GM12873 (cell line): ENCODE data around the gene RETREG1.

ENCODE experiments used
- CTCF ChIP-seq: IDR thresholded peaks from 2 replicates; pipeline ENCODE4 v1.5.1; 2012; ENCODE audit warnings: low read depth, mild to moderate bottlenecking, moderate library complexity, low read length, control low read depth; ENCODE audit not compliant: insufficient read depth; ENCODE audit errors: missing control alignments

Gene RETREG1

DNA sequence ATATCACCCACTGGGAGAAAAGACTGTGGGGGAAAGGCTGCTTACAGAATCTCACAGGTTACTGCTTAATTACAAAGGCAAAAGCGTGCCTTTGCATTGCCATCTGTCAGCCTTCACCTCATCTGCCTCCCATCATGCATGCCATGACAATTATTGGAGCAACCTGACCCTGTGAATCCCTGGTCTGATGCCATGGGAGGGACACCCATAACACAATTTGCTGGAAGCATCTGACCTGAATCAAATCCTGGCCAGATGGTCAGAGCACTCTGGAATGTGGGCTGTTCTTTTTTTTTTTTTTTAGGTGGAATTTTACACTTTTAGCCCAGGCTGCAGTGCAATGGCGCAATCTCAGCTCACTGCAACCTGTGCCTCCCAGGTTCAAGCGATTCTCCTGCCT is 11.6 kb upstream of the RETREG1 start:
- no peak for TF ChIP-seq CTCF

- TF ChIP-seq CTCF = no peak
Observed at GRCh38 chr5:16626696-16627264, 10.0 kb upstream of the RETREG1 start.

GRCh38 chr5:16625096-16625495 is 8.3 kb upstream of the RETREG1 start:
- TF ChIP-seq CTCF = no peak

- TF ChIP-seq CTCF = no peak
Observed at GRCh38 chr5:16619136-16619535, 2.3 kb upstream of the RETREG1 start.

DNA sequence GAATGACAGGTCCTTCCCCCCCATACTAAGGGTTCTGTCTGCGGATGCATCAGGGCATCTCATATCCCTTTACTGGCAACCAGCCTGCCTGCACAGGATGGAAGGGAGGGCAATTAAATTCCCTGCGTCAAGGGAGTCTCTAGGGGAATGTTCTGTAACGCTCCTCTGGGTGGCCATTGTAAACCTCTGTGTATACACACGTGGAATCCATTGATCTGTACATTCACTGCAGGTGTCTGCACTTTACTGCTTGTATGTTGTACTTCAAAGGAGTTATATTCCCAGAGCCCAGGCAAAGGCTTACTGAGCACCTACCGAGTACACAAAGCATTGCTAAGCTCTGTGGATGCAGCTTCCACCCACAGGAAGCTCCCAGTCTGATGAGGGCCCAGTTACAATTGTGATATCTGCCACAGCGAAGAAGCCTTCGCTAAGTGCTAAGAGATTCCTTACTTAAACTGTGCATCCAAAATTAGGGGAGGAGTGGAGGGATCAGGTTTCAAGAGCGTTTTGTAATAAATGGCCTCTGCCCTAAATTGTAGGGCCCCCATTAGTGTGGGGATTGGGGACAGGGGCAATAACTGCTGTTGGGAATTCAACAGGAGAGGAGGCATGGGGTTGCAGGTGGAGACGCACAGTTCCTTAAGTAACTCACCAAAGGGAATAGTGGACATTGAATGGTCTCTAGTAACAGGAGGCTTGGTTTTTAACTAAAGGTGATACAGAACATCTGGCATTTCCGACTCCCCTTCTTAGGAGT is 1.5 kb upstream of the RETREG1 start:
- TF ChIP-seq CTCF = no peak

DNA sequence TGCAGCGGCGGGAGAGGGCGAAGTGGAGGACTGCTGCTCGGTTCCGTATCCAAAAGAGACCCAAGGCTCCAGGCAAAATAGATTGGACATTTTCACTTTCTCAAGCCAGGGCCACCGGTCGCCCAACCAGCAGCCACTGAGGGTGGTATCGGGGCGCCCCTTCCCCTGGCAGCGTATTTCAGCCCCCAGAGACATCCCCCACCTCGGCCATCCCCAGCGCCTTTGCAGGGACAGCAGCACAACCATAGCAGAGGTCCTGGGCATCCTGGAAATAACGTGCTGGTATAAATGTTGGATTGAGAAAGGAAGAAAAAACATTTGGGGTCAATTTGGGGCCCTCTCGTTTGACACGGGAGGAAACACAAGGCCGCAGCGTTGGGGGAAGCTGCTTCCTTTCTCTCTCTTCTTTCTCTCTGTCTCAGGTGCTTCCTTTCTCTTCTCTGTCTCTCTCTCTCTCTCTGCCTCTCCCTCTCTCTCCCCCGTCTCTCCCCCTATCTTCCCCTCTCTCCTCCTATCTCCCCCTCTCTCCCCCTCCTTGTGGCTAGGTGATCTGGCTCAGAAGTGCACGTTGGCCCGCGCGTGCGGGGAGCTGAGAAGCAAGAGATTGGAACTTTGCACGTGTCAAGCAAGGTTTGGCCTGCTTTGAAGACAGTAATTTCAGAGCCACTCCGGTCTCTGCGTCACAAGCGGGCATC is 624 bp upstream of the RETREG1 start:
- no peak for TF ChIP-seq CTCF

GRCh38 chr5:16615741-16616535 is 859 bp downstream of the RETREG1 start:
- TF ChIP-seq CTCF = no peak
